Measurements from ENCODE around the gene HOXD9.

The HOXD9 gene

GRCh38 chr2:176111846-176112374, 10.6 kb upstream of the HOXD9 start:
- no peak for DNase-seq

- DNase-seq = no peak
Observed at GRCh38 chr2:176112375-176113302, 9.9 kb upstream of the HOXD9 start.

GRCh38 chr2:176114120-176114929, 8.2 kb upstream of the HOXD9 start:
- no peak for DNase-seq

- no peak for DNase-seq
Observed at GRCh38 chr2:176114930-176115625, 7.4 kb upstream of the HOXD9 start.

GRCh38 chr2:176115883-176116813, 6.4 kb upstream of the HOXD9 start, which contains the start of gene HOXD10:
Gene HOXD10, plus strand, starts transcription at chr2:176116778. Its CDS starts 56 bp downstream, at chr2:176116834.
- no peak for DNase-seq

- DNase-seq = no peak
Observed at GRCh38 chr2:176117162-176117822, 5.2 kb upstream of the HOXD9 start.

GRCh38 chr2:176117823-176118371, 4.6 kb upstream of the HOXD9 start:
- no peak for DNase-seq

GRCh38 chr2:176118601-176119339, 3.7 kb upstream of the HOXD9 start:
- no peak for DNase-seq

- DNase-seq = no peak
Observed at GRCh38 chr2:176120364-176121189, 1.9 kb upstream of the HOXD9 start.

GRCh38 chr2:176121190-176122051, 1.1 kb upstream of the HOXD9 start:
- DNase-seq = no peak

GRCh38 chr2:176122052-176122682, 352 bp upstream of the HOXD9 start:
- DNase-seq = no peak

GRCh38 chr2:176123411-176124109, 1.0 kb downstream of the HOXD9 start:
- no peak for DNase-seq

GRCh38 chr2:176124110-176124946, 1.8 kb downstream of the HOXD9 start:
- DNase-seq = no peak

GRCh38 chr2:176124947-176125771, 2.6 kb downstream of the HOXD9 start:
- DNase-seq = no peak

GRCh38 chr2:176125772-176126054, 3.2 kb downstream of the HOXD9 start:
- DNase-seq = no peak

Measured in CD4-positive, alpha-beta T cell treated with Interleukin-1 beta for 1 hour (primary cell).